ENCODE measurements around the gene RAB11FIP3. TPM values are rescaled to one million over a fixed set of nuclear protein-coding genes. Genes with fewer than 3 reads are reported as not detected.
A peak's percentile ranks its signal among the peaks of the same experiment; 100 is the strongest.

Gene RAB11FIP3
- total and polyA plus RNA-seq, 5 donors from 2014 or later, result 1.0 to 34.5 (median 1.5) TPM

- no peak overlapping the region for H3K27ac ChIP-seq (ENCODE audit: insufficient read depth, low read length, poor library complexity, severe bottlenecking)
- DNase-seq (no peak), ATAC-seq (ENCODE audit: low read depth in 2 of 2) (no peak)
- Mint-ChIP-seq H3K27me3 (no peaks in the 10 kb centered on the region), H3K9me3 (peaks cover 0 to 1% (median 0%) of the 10 kb centered on the region in 7 donors), H3K36me3 (peaks cover 12% of the 10 kb centered on the region), H3K27ac (peak overlapping the region in 1 of 3 donors; percentile 25), H3K4me1 (peaks cover 15 to 35% (median 27%) of the 10 kb centered on the region in 4 donors), H3K4me3 (peak overlapping the region in 1 of 4 donors; percentile 15)
- no peaks in the 10 kb centered on the region for H3K36me3 ChIP-seq (ENCODE audit: control insufficient read depth, insufficient read depth, low read length)
- no peak overlapping the region for H3K4me3 ChIP-seq (ENCODE audit: low read depth, low read length)
- peaks cover 14% of the 10 kb centered on the region for H3K4me1 ChIP-seq (ENCODE audit: control insufficient read depth, insufficient read depth, low read length, poor library complexity, severe bottlenecking)
- H3K9me3 ChIP-seq (ENCODE audit: control insufficient read depth in 2 of 2, low read length in 2 of 2), result no peaks in the 10 kb centered on the region
- no peaks in the 10 kb centered on the region for H3K27me3 ChIP-seq (ENCODE audit: control insufficient read depth, insufficient read depth, low read length)
Observed at GRCh38 chr16:430904-431303, 5.5 kb downstream of the RAB11FIP3 start.

- Mint-ChIP-seq H3K4me1 (peaks cover 0 to 9% (median 3%) of the 10 kb centered on the region in 4 donors), H3K4me3 (no peak overlapping the region), H3K27me3 (no peaks in the 10 kb centered on the region), H3K9me3 (no peaks in the 10 kb centered on the region), H3K27ac (no peak overlapping the region), H3K36me3 (peaks cover 9% of the 10 kb centered on the region)
- no peak overlapping the region for H3K4me3 ChIP-seq (ENCODE audit: low read depth, low read length)
- no peak overlapping the region for H3K27ac ChIP-seq (ENCODE audit: insufficient read depth, low read length, poor library complexity, severe bottlenecking)
- H3K9me3 ChIP-seq (ENCODE audit: control insufficient read depth in 2 of 2, low read length in 2 of 2), result no peaks in the 10 kb centered on the region
- ATAC-seq (ENCODE audit: low read depth in 2 of 2) (no peak), DNase-seq (no peak)
- H3K36me3 ChIP-seq (ENCODE audit: control insufficient read depth, insufficient read depth, low read length), result no peaks in the 10 kb centered on the region
- no peaks in the 10 kb centered on the region for H3K4me1 ChIP-seq (ENCODE audit: control insufficient read depth, insufficient read depth, low read length, poor library complexity, severe bottlenecking)
- H3K27me3 ChIP-seq (ENCODE audit: control insufficient read depth, insufficient read depth, low read length), result no peaks in the 10 kb centered on the region
Observed at GRCh38 chr16:440627-441026, 15.2 kb downstream of the RAB11FIP3 start.

GRCh38 chr16:441447-441846 is 16.0 kb downstream of the RAB11FIP3 start:
- no peaks in the 10 kb centered on the region for H3K36me3 ChIP-seq (ENCODE audit: control insufficient read depth, insufficient read depth, low read length)
- H3K4me1 ChIP-seq (ENCODE audit: control insufficient read depth, insufficient read depth, low read length, poor library complexity, severe bottlenecking), result no peaks in the 10 kb centered on the region
- ATAC-seq (ENCODE audit: low read depth in 2 of 2) (no peak), DNase-seq (no peak)
- Mint-ChIP-seq H3K4me1 (peaks cover 0 to 9% (median 3%) of the 10 kb centered on the region in 4 donors), H3K4me3 (no peak overlapping the region), H3K36me3 (peaks cover 9% of the 10 kb centered on the region), H3K27me3 (no peaks in the 10 kb centered on the region), H3K27ac (no peak overlapping the region), H3K9me3 (no peaks in the 10 kb centered on the region)
- H3K4me3 ChIP-seq (ENCODE audit: low read depth, low read length), result no peak overlapping the region
- no peak overlapping the region for H3K27ac ChIP-seq (ENCODE audit: insufficient read depth, low read length, poor library complexity, severe bottlenecking)
- H3K27me3 ChIP-seq (ENCODE audit: control insufficient read depth, insufficient read depth, low read length), result no peaks in the 10 kb centered on the region
- no peaks in the 10 kb centered on the region for H3K9me3 ChIP-seq (ENCODE audit: control insufficient read depth in 2 of 2, low read length in 2 of 2)

- no peak overlapping the region for H3K27ac Mint-ChIP-seq
Observed at GRCh38 chr16:442976-443375, 17.5 kb downstream of the RAB11FIP3 start.

GRCh38 chr16:444027-444426 is 18.6 kb downstream of the RAB11FIP3 start:
- Histone ChIP-seq H3K4me1 (ENCODE audit: control insufficient read depth, insufficient read depth, low read length, poor library complexity, severe bottlenecking) (no peaks in the 10 kb centered on the region), H3K36me3 (ENCODE audit: control insufficient read depth, insufficient read depth, low read length) (no peaks in the 10 kb centered on the region), H3K27me3 (ENCODE audit: control insufficient read depth, insufficient read depth, low read length) (no peaks in the 10 kb centered on the region), H3K4me3 (ENCODE audit: low read depth, low read length) (no peak overlapping the region), H3K27ac (ENCODE audit: insufficient read depth, low read length, poor library complexity, severe bottlenecking) (no peak overlapping the region), H3K9me3 (ENCODE audit: control insufficient read depth in 2 of 2, low read length in 2 of 2) (no peaks in the 10 kb centered on the region)
- peaks cover 9% of the 10 kb centered on the region for H3K36me3 Mint-ChIP-seq
- ATAC-seq (ENCODE audit: low read depth in 2 of 2) (no peak), DNase-seq (no peak)
- H3K9me3 Mint-ChIP-seq, result peaks cover 0 to 1% (median 0%) of the 10 kb centered on the region in 7 donors
- H3K27ac Mint-ChIP-seq, result no peak overlapping the region
- H3K27me3 Mint-ChIP-seq, result no peaks in the 10 kb centered on the region
- H3K4me3 Mint-ChIP-seq, result no peak overlapping the region
- H3K4me1 Mint-ChIP-seq, result peaks cover 0 to 9% (median 2%) of the 10 kb centered on the region in 4 donors

More at GRCh38 chr16:442976-443375, 17.5 kb downstream of the RAB11FIP3 start:
- Histone ChIP-seq H3K4me3 (ENCODE audit: low read depth, low read length) (no peak overlapping the region), H3K27ac (ENCODE audit: insufficient read depth, low read length, poor library complexity, severe bottlenecking) (no peak overlapping the region), H3K27me3 (ENCODE audit: control insufficient read depth, insufficient read depth, low read length) (no peaks in the 10 kb centered on the region), H3K9me3 (ENCODE audit: control insufficient read depth in 2 of 2, low read length in 2 of 2) (no peaks in the 10 kb centered on the region), H3K36me3 (ENCODE audit: control insufficient read depth, insufficient read depth, low read length) (no peaks in the 10 kb centered on the region), H3K4me1 (ENCODE audit: control insufficient read depth, insufficient read depth, low read length, poor library complexity, severe bottlenecking) (no peaks in the 10 kb centered on the region)
- peaks cover 0 to 9% (median 1%) of the 10 kb centered on the region in 4 donors for H3K4me1 Mint-ChIP-seq
- ATAC-seq (ENCODE audit: low read depth in 2 of 2), result no peak
- H3K27me3 Mint-ChIP-seq, result no peaks in the 10 kb centered on the region
- H3K9me3 Mint-ChIP-seq, result peaks cover 0 to 1% (median 0%) of the 10 kb centered on the region in 7 donors
- peaks cover 9% of the 10 kb centered on the region for H3K36me3 Mint-ChIP-seq
- no peak overlapping the region for H3K4me3 Mint-ChIP-seq
- no peak for DNase-seq

GRCh38 chr16:445566-445965 is 20.1 kb downstream of the RAB11FIP3 start:
- no peaks in the 10 kb centered on the region for H3K4me1 ChIP-seq (ENCODE audit: control insufficient read depth, insufficient read depth, low read length, poor library complexity, severe bottlenecking)

GRCh38 chr16:450385-450784 is 24.9 kb downstream of the RAB11FIP3 start:
- Histone ChIP-seq H3K9me3 (ENCODE audit: control insufficient read depth in 2 of 2, low read length in 2 of 2) (no peaks in the 10 kb centered on the region), H3K27me3 (ENCODE audit: control insufficient read depth, insufficient read depth, low read length) (no peaks in the 10 kb centered on the region), H3K4me1 (ENCODE audit: control insufficient read depth, insufficient read depth, low read length, poor library complexity, severe bottlenecking) (no peaks in the 10 kb centered on the region), H3K27ac (ENCODE audit: insufficient read depth, low read length, poor library complexity, severe bottlenecking) (no peak overlapping the region), H3K4me3 (ENCODE audit: low read depth, low read length) (no peak overlapping the region), H3K36me3 (ENCODE audit: control insufficient read depth, insufficient read depth, low read length) (no peaks in the 10 kb centered on the region)
- Mint-ChIP-seq H3K9me3 (peaks cover 0 to 1% (median 0%) of the 10 kb centered on the region in 7 donors), H3K36me3 (no peaks in the 10 kb centered on the region), H3K4me3 (no peak overlapping the region), H3K4me1 (peaks cover 0 to 10% (median 3%) of the 10 kb centered on the region in 4 donors), H3K27me3 (no peaks in the 10 kb centered on the region), H3K27ac (no peak overlapping the region)
- no peak for DNase-seq
- ATAC-seq (ENCODE audit: low read depth in 2 of 2), result no peak

More at GRCh38 chr16:445566-445965, 20.1 kb downstream of the RAB11FIP3 start:
- DNase-seq, result no peak
- peaks cover 0 to 6% (median 2%) of the 10 kb centered on the region in 4 donors for H3K4me1 Mint-ChIP-seq
- ATAC-seq (ENCODE audit: low read depth in 2 of 2), result no peak
- H3K9me3 ChIP-seq (ENCODE audit: control insufficient read depth in 2 of 2, low read length in 2 of 2), result no peaks in the 10 kb centered on the region
- H3K36me3 ChIP-seq (ENCODE audit: control insufficient read depth, insufficient read depth, low read length), result no peaks in the 10 kb centered on the region
- H3K27me3 ChIP-seq (ENCODE audit: control insufficient read depth, insufficient read depth, low read length), result no peaks in the 10 kb centered on the region
- peaks cover 6% of the 10 kb centered on the region for H3K36me3 Mint-ChIP-seq
- peaks cover 0 to 1% (median 0%) of the 10 kb centered on the region in 7 donors for H3K9me3 Mint-ChIP-seq
- no peak overlapping the region for H3K4me3 Mint-ChIP-seq
- no peaks in the 10 kb centered on the region for H3K27me3 Mint-ChIP-seq
- H3K27ac Mint-ChIP-seq, result no peak overlapping the region
- H3K4me3 ChIP-seq (ENCODE audit: low read depth, low read length), result no peak overlapping the region
- H3K27ac ChIP-seq (ENCODE audit: insufficient read depth, low read length, poor library complexity, severe bottlenecking), result no peak overlapping the region

- H3K9me3 Mint-ChIP-seq, result peaks cover 0 to 1% (median 0%) of the 10 kb centered on the region in 7 donors
Observed at GRCh38 chr16:450785-451512, 25.5 kb downstream of the RAB11FIP3 start.

More at GRCh38 chr16:450785-451512, 25.5 kb downstream of the RAB11FIP3 start:
- Histone ChIP-seq H3K9me3 (ENCODE audit: control insufficient read depth in 2 of 2, low read length in 2 of 2) (no peaks in the 10 kb centered on the region), H3K27me3 (ENCODE audit: control insufficient read depth, insufficient read depth, low read length) (no peaks in the 10 kb centered on the region), H3K36me3 (ENCODE audit: control insufficient read depth, insufficient read depth, low read length) (no peaks in the 10 kb centered on the region), H3K27ac (ENCODE audit: insufficient read depth, low read length, poor library complexity, severe bottlenecking) (no peak overlapping the region), H3K4me1 (ENCODE audit: control insufficient read depth, insufficient read depth, low read length, poor library complexity, severe bottlenecking) (no peaks in the 10 kb centered on the region), H3K4me3 (ENCODE audit: low read depth, low read length) (no peak overlapping the region)
- DNase-seq (no peak), ATAC-seq (ENCODE audit: low read depth in 2 of 2) (no peak)
- Mint-ChIP-seq H3K4me1 (peaks cover 0 to 10% (median 3%) of the 10 kb centered on the region in 4 donors), H3K27me3 (no peaks in the 10 kb centered on the region), H3K36me3 (no peaks in the 10 kb centered on the region), H3K4me3 (no peak overlapping the region), H3K27ac (peak overlapping the region in 2 of 3 donors; percentile 60 to 62)

All from CD4-positive, CD25-positive, alpha-beta regulatory T cell (primary cell).